ENCODE data around the gene BACH1. TPM values are rescaled to one million over a fixed set of nuclear protein-coding genes. Genes with fewer than 3 reads are reported as not detected.

The BACH1 gene
- total RNA-seq, 1 experiment from 2014 or later: 20.0 TPM

DNA sequence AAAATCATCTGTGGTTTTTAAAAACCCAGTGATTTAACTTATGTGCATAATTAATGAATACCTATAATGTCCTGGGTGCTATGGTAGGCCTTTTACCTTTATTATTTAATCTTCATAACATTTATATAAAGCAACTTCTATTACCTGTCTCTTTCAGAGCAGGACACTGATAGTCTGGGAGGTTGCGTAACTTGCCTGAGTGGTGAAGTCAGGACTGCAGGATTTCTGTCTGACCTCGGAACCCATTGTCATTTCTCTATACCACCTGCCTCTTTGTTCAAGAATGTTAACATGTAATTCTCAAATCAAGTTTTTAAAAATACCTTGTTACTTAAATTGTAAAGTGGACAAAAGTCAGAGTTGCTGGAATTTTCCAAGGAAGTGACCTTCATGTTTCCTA lies 41.0 kb upstream of the BACH1 start:
- Histone ChIP-seq H3K4me1 (ENCODE audit: control insufficient read depth, insufficient read depth, low read length) (no peaks in the 10 kb centered on the region), H3K9me3 (ENCODE audit: control insufficient read depth, insufficient read depth, low read depth, low read length) (no peaks in the 10 kb centered on the region; the same call in 1 of the 2 replicates), H3K4me3 (ENCODE audit: low read depth in 2 of 2, low read length in 2 of 2) (no peak overlapping the region), H3K36me3 (ENCODE audit: control insufficient read depth, insufficient read depth, low read length) (no peaks in the 10 kb centered on the region), H3K27ac (ENCODE audit: low read length) (no peak overlapping the region), H3K27me3 (ENCODE audit: control insufficient read depth, insufficient read depth, low read length) (no peaks in the 10 kb centered on the region)
- TF ChIP-seq, protein P1, sequence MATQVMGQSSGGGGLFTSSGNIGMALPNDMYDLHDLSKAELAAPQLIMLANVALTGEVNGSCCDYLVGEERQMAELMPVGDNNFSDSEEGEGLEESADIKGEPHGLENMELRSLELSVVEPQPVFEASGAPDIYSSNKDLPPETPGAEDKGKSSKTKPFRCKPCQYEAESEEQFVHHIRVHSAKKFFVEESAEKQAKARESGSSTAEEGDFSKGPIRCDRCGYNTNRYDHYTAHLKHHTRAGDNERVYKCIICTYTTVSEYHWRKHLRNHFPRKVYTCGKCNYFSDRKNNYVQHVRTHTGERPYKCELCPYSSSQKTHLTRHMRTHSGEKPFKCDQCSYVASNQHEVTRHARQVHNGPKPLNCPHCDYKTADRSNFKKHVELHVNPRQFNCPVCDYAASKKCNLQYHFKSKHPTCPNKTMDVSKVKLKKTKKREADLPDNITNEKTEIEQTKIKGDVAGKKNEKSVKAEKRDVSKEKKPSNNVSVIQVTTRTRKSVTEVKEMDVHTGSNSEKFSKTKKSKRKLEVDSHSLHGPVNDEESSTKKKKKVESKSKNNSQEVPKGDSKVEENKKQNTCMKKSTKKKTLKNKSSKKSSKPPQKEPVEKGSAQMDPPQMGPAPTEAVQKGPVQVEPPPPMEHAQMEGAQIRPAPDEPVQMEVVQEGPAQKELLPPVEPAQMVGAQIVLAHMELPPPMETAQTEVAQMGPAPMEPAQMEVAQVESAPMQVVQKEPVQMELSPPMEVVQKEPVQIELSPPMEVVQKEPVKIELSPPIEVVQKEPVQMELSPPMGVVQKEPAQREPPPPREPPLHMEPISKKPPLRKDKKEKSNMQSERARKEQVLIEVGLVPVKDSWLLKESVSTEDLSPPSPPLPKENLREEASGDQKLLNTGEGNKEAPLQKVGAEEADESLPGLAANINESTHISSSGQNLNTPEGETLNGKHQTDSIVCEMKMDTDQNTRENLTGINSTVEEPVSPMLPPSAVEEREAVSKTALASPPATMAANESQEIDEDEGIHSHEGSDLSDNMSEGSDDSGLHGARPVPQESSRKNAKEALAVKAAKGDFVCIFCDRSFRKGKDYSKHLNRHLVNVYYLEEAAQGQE (IDR thresholded peaks at IDR 0.05; ENCODE audit: insufficient read depth in 1 of 2, low read depth in 2 of 2, low read length in 1 of 2): no peak
- TF ChIP-seq SIN3A (IDR thresholded peaks at IDR 0.05; ENCODE audit: borderline replicate concordance, insufficient read depth, low read depth, low read length) (no peak), TCF7L2 (IDR thresholded peaks at IDR 0.05; ENCODE audit: low read depth, low read length) (no peak), POLR2AphosphoS5 (IDR thresholded peaks at IDR 0.05; ENCODE audit: low read depth, low read length) (no peak)
- TF ChIP-seq, protein P2, sequence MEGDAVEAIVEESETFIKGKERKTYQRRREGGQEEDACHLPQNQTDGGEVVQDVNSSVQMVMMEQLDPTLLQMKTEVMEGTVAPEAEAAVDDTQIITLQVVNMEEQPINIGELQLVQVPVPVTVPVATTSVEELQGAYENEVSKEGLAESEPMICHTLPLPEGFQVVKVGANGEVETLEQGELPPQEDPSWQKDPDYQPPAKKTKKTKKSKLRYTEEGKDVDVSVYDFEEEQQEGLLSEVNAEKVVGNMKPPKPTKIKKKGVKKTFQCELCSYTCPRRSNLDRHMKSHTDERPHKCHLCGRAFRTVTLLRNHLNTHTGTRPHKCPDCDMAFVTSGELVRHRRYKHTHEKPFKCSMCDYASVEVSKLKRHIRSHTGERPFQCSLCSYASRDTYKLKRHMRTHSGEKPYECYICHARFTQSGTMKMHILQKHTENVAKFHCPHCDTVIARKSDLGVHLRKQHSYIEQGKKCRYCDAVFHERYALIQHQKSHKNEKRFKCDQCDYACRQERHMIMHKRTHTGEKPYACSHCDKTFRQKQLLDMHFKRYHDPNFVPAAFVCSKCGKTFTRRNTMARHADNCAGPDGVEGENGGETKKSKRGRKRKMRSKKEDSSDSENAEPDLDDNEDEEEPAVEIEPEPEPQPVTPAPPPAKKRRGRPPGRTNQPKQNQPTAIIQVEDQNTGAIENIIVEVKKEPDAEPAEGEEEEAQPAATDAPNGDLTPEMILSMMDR (IDR thresholded peaks at IDR 0.05): no peak
- in situ Hi-C loops (cut with HindIII; ENCODE audit: low pct_unique_long_range_greater_than_20kb, low sequenced_read_pairs) (no loop called here), intact Hi-C loops (cut with micrococcal nuclease; ENCODE audit: unreplicated experiment) (no loop called here)
- ChIA-PET CTCF (no interaction called here), POLR2A (no interaction called here)
- ATAC-seq (no peak), DNase-seq (ENCODE audit: low read depth, low spot score) (no peak)
- BruUV-seq (replicated peaks): no TSS peak

DNA sequence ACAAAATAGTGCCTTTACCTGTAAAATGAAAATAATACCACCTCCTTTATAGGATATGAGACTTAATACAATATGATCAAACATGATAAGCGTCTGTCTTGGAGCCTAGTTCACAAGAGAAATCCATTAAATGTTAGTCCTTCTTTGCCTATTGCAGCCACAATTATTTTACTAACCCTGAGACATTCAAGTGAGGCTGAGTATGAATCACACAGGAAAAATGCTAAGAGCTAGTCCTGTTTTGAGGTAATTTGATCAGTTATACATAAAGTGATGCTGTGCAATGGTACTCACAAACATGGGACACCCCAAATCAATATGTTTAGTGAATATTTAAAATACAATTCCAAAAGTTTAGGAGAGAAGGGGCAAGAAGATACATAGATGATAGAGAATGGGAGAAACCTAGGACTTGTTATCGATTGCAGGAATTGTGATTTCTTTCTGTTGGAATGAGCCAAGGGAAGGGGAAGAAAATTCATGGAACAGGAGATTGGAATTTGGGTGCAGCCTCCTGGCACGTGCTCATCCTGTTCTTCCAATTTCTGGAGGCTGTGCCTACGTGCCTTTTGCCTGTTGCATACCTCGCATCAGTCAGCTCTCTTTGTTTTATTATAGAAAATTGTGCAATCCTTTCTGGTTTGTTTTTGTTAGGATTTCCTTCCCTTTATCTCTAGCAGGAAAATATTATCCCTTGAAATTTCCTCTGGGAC lies 39.9 kb upstream of the BACH1 start:
- no peak for DNase-seq (ENCODE audit: low read depth, low spot score)
- ChIA-PET POLR2A (no interaction called here), CTCF (no interaction called here)
- Histone ChIP-seq H3K4me3 (ENCODE audit: low read depth in 2 of 2, low read length in 2 of 2) (no peak overlapping the region), H3K4me1 (ENCODE audit: control insufficient read depth, insufficient read depth, low read length) (no peaks in the 10 kb centered on the region), H3K9me3 (ENCODE audit: control insufficient read depth, insufficient read depth, low read depth, low read length) (no peaks in the 10 kb centered on the region; the same call in 1 of the 2 replicates), H3K27ac (ENCODE audit: low read length) (no peak overlapping the region), H3K27me3 (ENCODE audit: control insufficient read depth, insufficient read depth, low read length) (no peaks in the 10 kb centered on the region), H3K36me3 (ENCODE audit: control insufficient read depth, insufficient read depth, low read length) (no peaks in the 10 kb centered on the region)
- intact Hi-C loops (cut with micrococcal nuclease; ENCODE audit: unreplicated experiment) (no loop called here), in situ Hi-C loops (cut with HindIII; ENCODE audit: low pct_unique_long_range_greater_than_20kb, low sequenced_read_pairs) (no loop called here)
- TF ChIP-seq SIN3A (IDR thresholded peaks at IDR 0.05; ENCODE audit: borderline replicate concordance, insufficient read depth, low read depth, low read length): no peak
- TF ChIP-seq, protein P1 (IDR thresholded peaks at IDR 0.05; ENCODE audit: insufficient read depth in 1 of 2, low read depth in 2 of 2, low read length in 1 of 2): no peak
- TF ChIP-seq POLR2AphosphoS5 (IDR thresholded peaks at IDR 0.05; ENCODE audit: low read depth, low read length): no peak
- TF ChIP-seq, protein P2 (IDR thresholded peaks at IDR 0.05): no peak
- TF ChIP-seq TCF7L2 (IDR thresholded peaks at IDR 0.05; ENCODE audit: low read depth, low read length): no peak
- no TSS peak for BruUV-seq (replicated peaks)
- no peak for ATAC-seq
